ENCODE measurements around the gene SINHCAF.

DNA sequence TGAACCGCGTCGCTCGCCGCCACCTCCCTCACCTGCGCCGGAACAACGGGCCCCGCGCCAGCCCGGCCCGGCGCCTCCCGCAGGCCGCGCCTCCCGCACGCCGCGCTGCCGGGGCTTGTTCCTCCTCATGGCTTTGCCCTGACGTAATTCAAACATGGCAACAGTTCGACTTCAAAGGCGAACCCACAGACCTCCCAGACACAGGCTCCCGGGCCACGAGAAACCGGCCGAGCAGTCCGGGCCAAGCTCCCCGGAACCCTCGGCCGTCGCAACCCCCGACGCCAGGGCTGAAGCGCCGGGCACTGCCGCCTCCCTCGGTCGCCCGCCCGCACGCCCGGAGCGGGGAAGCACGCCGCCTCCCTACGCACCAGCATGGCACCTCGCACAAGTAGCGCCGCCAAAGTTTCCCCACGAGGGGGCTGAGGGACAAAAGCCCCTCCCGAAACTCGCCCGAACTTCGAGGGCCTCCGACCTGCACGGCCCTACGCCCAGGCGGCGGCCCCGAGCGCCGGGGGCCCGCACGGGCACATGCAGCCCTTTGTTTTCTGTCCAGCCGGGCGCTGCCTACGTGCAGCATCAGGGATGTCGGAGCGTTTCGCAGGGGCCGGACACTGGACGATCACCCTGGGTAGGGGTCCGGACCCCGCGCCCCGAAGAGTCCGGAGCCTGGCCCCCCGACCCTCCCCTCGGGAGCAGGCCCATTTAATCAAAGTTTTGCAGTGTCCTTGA is 1.7 kb downstream of the SINHCAF start:
- TF ChIP-seq, protein P1, sequence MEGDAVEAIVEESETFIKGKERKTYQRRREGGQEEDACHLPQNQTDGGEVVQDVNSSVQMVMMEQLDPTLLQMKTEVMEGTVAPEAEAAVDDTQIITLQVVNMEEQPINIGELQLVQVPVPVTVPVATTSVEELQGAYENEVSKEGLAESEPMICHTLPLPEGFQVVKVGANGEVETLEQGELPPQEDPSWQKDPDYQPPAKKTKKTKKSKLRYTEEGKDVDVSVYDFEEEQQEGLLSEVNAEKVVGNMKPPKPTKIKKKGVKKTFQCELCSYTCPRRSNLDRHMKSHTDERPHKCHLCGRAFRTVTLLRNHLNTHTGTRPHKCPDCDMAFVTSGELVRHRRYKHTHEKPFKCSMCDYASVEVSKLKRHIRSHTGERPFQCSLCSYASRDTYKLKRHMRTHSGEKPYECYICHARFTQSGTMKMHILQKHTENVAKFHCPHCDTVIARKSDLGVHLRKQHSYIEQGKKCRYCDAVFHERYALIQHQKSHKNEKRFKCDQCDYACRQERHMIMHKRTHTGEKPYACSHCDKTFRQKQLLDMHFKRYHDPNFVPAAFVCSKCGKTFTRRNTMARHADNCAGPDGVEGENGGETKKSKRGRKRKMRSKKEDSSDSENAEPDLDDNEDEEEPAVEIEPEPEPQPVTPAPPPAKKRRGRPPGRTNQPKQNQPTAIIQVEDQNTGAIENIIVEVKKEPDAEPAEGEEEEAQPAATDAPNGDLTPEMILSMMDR (IDR thresholded peaks at IDR 0.05; ENCODE audit: low read length), result peak; percentile 29; the same call in 1 of the 2 replicates
- TF ChIP-seq EZH2 (IDR thresholded peaks at IDR 0.05; ENCODE audit: borderline replicate concordance, low read length), result no peak
